SK-N-SH treated with all-trans-retinoic acid at 6 μM for 48 hours (cell line): ENCODE results near the gene DCP2.
A peak's percentile ranks its signal among the peaks of the same experiment; 100 is the strongest.

ENCODE experiments used
- ATAC-seq: fragments of 200-7000 bp; cut with Tn5 transposase; 3 replicates; pipeline ENCODE4 v1.9.1; 2020; ENCODE audit warnings: mild to moderate bottlenecking, moderate library complexity
- ARNTL ChIP-seq: fragments of 450-650 bp; formaldehyde crosslinking; IDR thresholded peaks from 2 replicates; pipeline ENCODE4 v1.5.0; 2020; ENCODE audit warnings: low read depth, mild to moderate bottlenecking, moderate library complexity, borderline replicate concordance
- BACH2 ChIP-seq: fragments of 250-450 bp; sonication (Bioruptor Pico); IDR thresholded peaks from 2 replicates; pipeline ENCODE4 v1.9.0; 2021; ENCODE audit warnings: mild to moderate bottlenecking, borderline replicate concordance
- CSDC2 ChIP-seq: fragments of 250-450 bp; sonication (Bioruptor Pico); IDR thresholded peaks from 2 replicates; pipeline ENCODE4 v1.5.0; 2020; ENCODE audit warnings: mild to moderate bottlenecking, moderate library complexity
- ESRRG ChIP-seq: fragments of 250-450 bp; sonication (Bioruptor Pico); IDR thresholded peaks from 2 replicates; pipeline ENCODE4 v1.6.1; 2021; ENCODE audit warnings: mild to moderate bottlenecking
- ISL1 ChIP-seq: fragments of 250-450 bp; sonication (Bioruptor Pico); IDR thresholded peaks from 2 replicates; pipeline ENCODE4 v2.1.2; 2022; ENCODE audit warnings: mild to moderate bottlenecking, moderate library complexity
- PPARA ChIP-seq: fragments of 250-450 bp; sonication (Bioruptor Pico); IDR thresholded peaks from 2 replicates; pipeline ENCODE4 v1.5.0; 2020; ENCODE audit warnings: mild to moderate bottlenecking, borderline replicate concordance
- RARB ChIP-seq: fragments of 250-450 bp; sonication (Bioruptor Pico); IDR thresholded peaks from 2 replicates; pipeline ENCODE4 v1.8.0; 2021; ENCODE audit warnings: mild to moderate bottlenecking, moderate library complexity
- SNAI2 ChIP-seq: fragments of 250-450 bp; sonication (Bioruptor Pico); IDR thresholded peaks from 2 replicates; pipeline ENCODE4 v1.5.0; 2020; ENCODE audit warnings: mild to moderate bottlenecking, moderate library complexity
- TCF4 ChIP-seq: fragments of 250-450 bp; sonication (Bioruptor Pico); IDR thresholded peaks from 2 replicates; pipeline ENCODE4 v1.8.0; 2021; ENCODE audit warnings: mild to moderate bottlenecking, moderate library complexity, borderline replicate concordance
- ZC3H10 ChIP-seq: fragments of 250-450 bp; sonication (Bioruptor Pico); IDR thresholded peaks from 2 replicates; pipeline ENCODE4 v1.5.1; 2021; ENCODE audit warnings: mild to moderate bottlenecking, moderate library complexity
- ZFP30 ChIP-seq: fragments of 450-650 bp; formaldehyde crosslinking; IDR thresholded peaks from 2 replicates; pipeline ENCODE4 v1.5.0; 2022; ENCODE audit warnings: mild to moderate bottlenecking, moderate library complexity
- ZNF565 ChIP-seq: fragments of 450-650 bp; formaldehyde crosslinking; conservative IDR thresholded peaks from 2 replicates; pipeline ENCODE4 v1.5.0; 2020; ENCODE audit warnings: low read depth, mild to moderate bottlenecking, moderate library complexity
- ZNF70 ChIP-seq: fragments of 450-650 bp; formaldehyde crosslinking; IDR thresholded peaks from 2 replicates; pipeline ENCODE4 v1.5.0; 2020; ENCODE audit warnings: mild to moderate bottlenecking, moderate library complexity
- TF ChIP-seq, protein P1 (sequence below): fragments of 250-450 bp; sonication (Bioruptor Pico); IDR thresholded peaks from 2 replicates; pipeline ENCODE4 v1.5.1; 2020; ENCODE audit warnings: low read depth, mild to moderate bottlenecking, moderate library complexity
- TF ChIP-seq, protein P2 (sequence below): fragments of 250-450 bp; sonication (Bioruptor Pico); IDR thresholded peaks from 2 replicates; pipeline ENCODE4 v1.8.0; 2021; ENCODE audit warnings: low read depth, mild to moderate bottlenecking, moderate library complexity, borderline replicate concordance
- TF ChIP-seq, protein P3 (sequence below): fragments of 250-450 bp; sonication (Bioruptor Pico); IDR thresholded peaks from 2 replicates; pipeline ENCODE4 v1.5.0; 2020; ENCODE audit warnings: mild to moderate bottlenecking, moderate library complexity
- TF ChIP-seq, protein P4 (sequence below): fragments of 250-450 bp; sonication (Bioruptor Pico); IDR thresholded peaks from 2 replicates; pipeline ENCODE4 v1.8.0; 2020; ENCODE audit warnings: mild to moderate bottlenecking, moderate library complexity, borderline replicate concordance
- TF ChIP-seq, protein P5 (sequence below): fragments of 250-450 bp; sonication (Bioruptor Pico); IDR thresholded peaks from 2 replicates; pipeline ENCODE4 v1.5.1; 2021; ENCODE audit warnings: mild to moderate bottlenecking, moderate library complexity

The DCP2 gene

GRCh38 chr5:113047733-113048652 is 71.4 kb downstream of the DCP2 start:
- no peak for ATAC-seq
- TF ChIP-seq, protein P1, sequence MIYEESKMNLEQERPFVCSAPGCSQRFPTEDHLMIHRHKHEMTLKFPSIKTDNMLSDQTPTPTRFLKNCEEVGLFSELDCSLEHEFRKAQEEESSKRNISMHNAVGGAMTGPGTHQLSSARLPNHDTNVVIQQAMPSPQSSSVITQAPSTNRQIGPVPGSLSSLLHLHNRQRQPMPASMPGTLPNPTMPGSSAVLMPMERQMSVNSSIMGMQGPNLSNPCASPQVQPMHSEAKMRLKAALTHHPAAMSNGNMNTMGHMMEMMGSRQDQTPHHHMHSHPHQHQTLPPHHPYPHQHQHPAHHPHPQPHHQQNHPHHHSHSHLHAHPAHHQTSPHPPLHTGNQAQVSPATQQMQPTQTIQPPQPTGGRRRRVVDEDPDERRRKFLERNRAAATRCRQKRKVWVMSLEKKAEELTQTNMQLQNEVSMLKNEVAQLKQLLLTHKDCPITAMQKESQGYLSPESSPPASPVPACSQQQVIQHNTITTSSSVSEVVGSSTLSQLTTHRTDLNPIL = no peak
- TF ChIP-seq, protein P2, sequence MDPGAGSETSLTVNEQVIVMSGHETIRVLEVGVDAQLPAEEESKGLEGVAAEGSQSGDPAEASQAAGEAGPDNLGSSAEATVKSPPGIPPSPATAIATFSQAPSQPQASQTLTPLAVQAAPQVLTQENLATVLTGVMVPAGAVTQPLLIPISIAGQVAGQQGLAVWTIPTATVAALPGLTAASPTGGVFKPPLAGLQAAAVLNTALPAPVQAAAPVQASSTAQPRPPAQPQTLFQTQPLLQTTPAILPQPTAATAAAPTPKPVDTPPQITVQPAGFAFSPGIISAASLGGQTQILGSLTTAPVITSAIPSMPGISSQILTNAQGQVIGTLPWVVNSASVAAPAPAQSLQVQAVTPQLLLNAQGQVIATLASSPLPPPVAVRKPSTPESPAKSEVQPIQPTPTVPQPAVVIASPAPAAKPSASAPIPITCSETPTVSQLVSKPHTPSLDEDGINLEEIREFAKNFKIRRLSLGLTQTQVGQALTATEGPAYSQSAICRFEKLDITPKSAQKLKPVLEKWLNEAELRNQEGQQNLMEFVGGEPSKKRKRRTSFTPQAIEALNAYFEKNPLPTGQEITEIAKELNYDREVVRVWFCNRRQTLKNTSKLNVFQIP (CRISPR knock-in tag) = no peak
- TF ChIP-seq ISL1 (CRISPR knock-in tag) = no peak
- TF ChIP-seq BACH2 = no peak
- no peak for TF ChIP-seq TCF4 (CRISPR knock-in tag)
- no peak for TF ChIP-seq CSDC2 (CRISPR knock-in tag)
- no peak for TF ChIP-seq ZNF565 (CRISPR knock-in tag)
- TF ChIP-seq SNAI2 (CRISPR knock-in tag) = no peak
- no peak for TF ChIP-seq ARNTL (CRISPR knock-in tag)
- no peak for TF ChIP-seq PPARA

DNA sequence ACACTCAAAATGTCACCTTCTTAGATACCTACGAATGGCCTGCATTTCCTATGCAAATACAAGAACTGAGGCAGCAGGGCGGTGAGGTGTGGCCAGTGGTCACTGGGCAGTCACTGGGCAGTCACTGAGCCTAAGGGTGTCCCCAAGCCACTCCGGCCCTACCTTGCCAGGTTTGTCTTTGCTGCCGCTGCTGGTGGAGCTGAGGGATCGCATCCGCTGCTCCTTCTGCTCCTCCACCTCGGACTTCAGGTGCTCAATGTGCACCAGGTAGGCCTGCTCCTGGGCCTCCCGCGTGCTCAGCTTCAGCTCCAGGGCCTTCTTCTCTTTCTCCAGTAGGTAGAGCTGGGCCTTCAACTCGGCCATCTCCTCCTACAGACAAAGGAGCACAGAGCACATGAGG is 72.3 kb downstream of the DCP2 start:
- no peak for ATAC-seq
- TF ChIP-seq ESRRG (CRISPR knock-in tag) = no peak
- TF ChIP-seq RARB (CRISPR knock-in tag) = no peak
- TF ChIP-seq PPARA = no peak
- TF ChIP-seq, protein P3, sequence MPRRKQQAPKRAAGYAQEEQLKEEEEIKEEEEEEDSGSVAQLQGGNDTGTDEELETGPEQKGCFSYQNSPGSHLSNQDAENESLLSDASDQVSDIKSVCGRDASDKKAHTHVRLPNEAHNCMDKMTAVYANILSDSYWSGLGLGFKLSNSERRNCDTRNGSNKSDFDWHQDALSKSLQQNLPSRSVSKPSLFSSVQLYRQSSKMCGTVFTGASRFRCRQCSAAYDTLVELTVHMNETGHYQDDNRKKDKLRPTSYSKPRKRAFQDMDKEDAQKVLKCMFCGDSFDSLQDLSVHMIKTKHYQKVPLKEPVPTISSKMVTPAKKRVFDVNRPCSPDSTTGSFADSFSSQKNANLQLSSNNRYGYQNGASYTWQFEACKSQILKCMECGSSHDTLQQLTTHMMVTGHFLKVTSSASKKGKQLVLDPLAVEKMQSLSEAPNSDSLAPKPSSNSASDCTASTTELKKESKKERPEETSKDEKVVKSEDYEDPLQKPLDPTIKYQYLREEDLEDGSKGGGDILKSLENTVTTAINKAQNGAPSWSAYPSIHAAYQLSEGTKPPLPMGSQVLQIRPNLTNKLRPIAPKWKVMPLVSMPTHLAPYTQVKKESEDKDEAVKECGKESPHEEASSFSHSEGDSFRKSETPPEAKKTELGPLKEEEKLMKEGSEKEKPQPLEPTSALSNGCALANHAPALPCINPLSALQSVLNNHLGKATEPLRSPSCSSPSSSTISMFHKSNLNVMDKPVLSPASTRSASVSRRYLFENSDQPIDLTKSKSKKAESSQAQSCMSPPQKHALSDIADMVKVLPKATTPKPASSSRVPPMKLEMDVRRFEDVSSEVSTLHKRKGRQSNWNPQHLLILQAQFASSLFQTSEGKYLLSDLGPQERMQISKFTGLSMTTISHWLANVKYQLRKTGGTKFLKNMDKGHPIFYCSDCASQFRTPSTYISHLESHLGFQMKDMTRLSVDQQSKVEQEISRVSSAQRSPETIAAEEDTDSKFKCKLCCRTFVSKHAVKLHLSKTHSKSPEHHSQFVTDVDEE = no peak

DNA sequence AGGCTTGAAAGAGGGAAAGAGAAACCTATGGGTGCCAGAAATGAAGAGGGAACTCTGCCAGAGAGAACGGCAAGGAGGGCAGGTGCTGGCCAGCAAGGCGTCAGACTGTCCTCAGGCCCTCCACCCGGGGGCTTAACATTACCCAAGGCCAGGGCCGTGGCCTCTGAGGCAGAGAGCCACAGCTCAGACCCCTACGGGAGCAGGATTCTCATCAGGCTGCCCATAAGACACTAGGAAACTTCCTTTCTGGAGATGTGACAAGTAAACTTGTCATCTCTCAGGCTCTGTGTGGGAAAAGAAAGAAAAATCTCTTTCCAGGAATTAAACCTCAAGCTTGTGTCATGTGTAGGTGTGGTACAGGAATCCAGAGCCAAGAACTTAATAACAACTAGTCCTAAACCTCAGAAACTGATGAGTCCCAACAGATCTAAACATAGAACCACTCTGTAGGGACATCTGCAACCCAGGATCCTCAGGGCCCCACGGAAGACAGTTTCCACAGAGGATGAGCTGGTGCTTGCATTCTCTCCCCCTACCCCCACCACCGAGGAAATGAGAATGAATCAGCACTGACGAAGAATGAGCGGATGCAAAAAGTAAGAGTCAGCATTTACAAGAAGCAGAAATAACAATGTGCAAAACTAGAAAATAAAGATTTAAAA is 74.3 kb downstream of the DCP2 start:
- TF ChIP-seq, protein P4, sequence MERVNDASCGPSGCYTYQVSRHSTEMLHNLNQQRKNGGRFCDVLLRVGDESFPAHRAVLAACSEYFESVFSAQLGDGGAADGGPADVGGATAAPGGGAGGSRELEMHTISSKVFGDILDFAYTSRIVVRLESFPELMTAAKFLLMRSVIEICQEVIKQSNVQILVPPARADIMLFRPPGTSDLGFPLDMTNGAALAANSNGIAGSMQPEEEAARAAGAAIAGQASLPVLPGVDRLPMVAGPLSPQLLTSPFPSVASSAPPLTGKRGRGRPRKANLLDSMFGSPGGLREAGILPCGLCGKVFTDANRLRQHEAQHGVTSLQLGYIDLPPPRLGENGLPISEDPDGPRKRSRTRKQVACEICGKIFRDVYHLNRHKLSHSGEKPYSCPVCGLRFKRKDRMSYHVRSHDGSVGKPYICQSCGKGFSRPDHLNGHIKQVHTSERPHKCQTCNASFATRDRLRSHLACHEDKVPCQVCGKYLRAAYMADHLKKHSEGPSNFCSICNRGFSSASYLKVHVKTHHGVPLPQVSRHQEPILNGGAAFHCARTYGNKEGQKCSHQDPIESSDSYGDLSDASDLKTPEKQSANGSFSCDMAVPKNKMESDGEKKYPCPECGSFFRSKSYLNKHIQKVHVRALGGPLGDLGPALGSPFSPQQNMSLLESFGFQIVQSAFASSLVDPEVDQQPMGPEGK (CRISPR knock-in tag) = no peak
- TF ChIP-seq ZNF70 (CRISPR knock-in tag) = no peak
- TF ChIP-seq TCF4 (CRISPR knock-in tag) = no peak
- TF ChIP-seq, protein P5, sequence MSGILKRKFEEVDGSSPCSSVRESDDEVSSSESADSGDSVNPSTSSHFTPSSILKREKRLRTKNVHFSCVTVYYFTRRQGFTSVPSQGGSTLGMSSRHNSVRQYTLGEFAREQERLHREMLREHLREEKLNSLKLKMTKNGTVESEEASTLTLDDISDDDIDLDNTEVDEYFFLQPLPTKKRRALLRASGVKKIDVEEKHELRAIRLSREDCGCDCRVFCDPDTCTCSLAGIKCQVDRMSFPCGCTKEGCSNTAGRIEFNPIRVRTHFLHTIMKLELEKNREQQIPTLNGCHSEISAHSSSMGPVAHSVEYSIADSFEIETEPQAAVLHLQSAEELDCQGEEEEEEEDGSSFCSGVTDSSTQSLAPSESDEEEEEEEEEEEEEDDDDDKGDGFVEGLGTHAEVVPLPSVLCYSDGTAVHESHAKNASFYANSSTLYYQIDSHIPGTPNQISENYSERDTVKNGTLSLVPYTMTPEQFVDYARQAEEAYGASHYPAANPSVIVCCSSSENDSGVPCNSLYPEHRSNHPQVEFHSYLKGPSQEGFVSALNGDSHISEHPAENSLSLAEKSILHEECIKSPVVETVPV = no peak
- ATAC-seq = peak; percentile 54

GRCh38 chr5:113052041-113052795 is 75.6 kb downstream of the DCP2 start:
- ATAC-seq = peak; percentile 22
- no peak for TF ChIP-seq ZC3H10 (CRISPR knock-in tag)
- no peak for TF ChIP-seq TCF4 (CRISPR knock-in tag)
- no peak for TF ChIP-seq ZNF70 (CRISPR knock-in tag)
- TF ChIP-seq PPARA = no peak
- no peak for TF ChIP-seq ZFP30
- TF ChIP-seq, protein P3 = no peak
- no peak for TF ChIP-seq ISL1 (CRISPR knock-in tag)
